Islet of Langerhans (tissue), 1 donor: Measurements from ENCODE around the gene PRDM7.
"Not testable (repeated sequence)": the region's sequence is repeated elsewhere in the genome, so short reads cannot be mapped to it uniquely, and the experiment has no call there.

Source experiments
- FAIRE-seq: peaks from one replicate; lab custom pipeline; 2011; peaks lifted over from hg19 to GRCh38; lab: Jason Lieb, UNC

PRDM7 gene

DNA sequence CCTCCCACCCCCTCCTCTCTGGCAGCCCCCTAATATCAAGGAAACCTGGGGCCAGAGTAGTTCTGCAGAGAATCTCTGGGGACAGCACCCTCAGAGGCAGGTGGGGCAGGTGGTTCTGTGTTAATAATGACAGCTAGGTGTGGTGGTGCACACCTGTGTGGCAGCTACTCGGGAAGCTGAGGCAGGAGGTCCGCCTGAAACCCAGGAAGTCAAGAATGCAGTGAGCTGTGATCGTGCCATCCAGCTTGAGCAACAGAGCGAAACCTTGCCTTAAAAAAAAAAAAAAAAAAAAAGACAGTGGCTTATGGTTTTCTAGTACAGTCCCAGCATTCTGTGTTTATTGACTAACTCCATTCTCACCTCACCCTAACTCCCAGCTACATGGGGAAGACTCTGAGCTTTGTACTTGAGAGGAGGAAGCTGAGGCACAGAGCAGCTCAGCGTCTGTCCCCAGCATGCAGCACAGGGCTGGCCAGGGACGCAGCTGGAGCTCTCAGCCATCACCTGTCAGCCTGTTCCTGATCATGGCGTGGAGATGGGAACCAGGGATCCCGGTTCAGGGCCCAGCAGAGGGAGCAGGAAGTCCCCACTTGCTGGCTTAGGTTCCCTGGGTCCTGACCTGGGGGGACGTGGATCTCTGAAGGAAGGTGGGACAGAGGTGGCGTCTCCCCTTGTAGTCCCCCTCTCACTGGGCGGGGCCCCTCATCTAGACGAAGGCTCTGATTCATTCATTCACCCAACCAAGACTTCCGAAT lies 64.0 kb downstream of the PRDM7 start:
- FAIRE-seq, result no peak

DNA sequence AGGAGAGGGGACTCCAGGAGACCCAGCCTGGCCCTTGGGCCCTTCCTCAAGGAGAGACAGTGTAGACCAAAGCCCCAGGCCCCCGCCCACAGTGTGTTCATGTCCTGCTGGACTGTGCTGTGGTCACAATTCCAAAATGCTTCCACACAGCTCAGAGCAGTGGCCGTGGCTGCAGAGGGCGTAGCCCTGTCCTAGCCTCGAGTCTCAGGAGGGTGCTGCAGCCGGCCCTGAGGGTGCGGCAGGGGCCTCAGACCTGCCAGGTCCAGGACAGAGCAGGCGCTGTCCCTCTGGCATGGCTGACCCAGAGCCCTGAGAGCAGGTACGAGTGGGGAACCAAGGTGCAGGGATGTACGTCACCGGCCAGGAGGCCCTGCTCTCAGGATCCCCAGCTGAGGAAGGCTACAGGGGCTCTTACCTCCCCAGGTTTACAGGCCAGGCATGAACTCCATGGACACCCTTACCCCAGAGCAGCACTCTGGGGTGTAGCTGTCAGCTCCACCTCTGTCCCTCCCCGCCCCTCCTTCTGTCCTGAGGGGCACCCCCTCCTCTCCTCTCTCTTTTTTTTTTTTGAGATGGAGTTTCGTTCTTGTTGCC lies 65.1 kb downstream of the PRDM7 start:
- FAIRE-seq, result no peak

DNA sequence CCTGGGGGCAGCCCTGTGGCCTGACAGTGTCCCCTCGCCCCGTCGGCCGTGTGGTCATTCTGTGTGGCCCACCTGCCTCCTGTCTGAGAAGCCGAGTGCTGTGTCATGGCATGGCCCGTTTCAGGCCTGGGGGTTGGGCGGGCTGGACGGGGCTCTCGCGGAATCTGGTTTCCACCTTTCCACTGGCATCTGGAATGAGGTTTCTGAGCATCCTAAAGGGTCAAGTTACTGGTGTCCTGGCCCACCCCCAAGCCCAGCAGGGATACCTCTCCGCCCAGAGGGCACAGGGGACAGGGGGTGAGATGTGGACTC lies 65.7 kb downstream of the PRDM7 start:
- no peak for FAIRE-seq

DNA sequence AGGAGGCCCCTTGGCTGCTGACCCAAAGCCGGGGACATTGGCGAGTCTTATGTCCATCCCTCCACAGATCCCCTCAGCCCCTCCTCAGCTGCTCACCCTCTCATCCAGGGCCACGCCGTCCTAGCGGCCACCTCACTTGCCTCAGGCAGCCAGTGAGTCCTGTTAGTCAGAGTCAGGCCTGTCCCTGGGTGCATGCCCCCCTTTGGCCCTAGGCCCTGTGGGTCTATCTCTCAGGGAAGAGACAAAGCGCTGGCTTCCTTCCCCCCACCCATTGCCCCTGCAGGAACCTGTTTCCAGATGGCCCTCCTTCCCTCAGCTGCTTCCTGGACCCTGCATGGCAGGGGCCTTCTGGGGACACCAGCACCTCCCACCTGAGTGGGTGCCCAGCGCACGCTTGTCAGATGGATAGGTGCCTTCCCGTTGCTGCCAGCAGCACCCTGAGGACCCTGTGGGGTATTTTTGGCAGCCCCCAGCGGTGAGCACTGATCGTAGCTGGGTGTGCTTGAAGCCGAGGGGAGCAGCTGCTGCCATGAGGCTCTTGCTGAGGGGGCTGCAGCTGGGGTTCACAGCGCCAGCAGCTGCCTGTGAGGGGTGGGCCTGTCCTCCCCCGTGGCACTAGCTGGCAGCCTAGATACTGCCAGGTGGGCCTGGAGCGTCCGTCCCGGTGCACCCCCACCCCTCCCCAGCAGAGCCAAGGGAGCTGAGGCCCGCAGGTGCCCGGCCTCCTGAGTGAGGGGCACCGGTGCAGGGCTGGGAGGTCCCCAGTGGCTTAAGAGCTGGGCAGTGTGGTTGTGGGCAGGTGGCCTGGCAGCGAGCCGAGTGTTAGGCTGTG lies 66.2 kb downstream of the PRDM7 start:
- no peak for FAIRE-seq

DNA sequence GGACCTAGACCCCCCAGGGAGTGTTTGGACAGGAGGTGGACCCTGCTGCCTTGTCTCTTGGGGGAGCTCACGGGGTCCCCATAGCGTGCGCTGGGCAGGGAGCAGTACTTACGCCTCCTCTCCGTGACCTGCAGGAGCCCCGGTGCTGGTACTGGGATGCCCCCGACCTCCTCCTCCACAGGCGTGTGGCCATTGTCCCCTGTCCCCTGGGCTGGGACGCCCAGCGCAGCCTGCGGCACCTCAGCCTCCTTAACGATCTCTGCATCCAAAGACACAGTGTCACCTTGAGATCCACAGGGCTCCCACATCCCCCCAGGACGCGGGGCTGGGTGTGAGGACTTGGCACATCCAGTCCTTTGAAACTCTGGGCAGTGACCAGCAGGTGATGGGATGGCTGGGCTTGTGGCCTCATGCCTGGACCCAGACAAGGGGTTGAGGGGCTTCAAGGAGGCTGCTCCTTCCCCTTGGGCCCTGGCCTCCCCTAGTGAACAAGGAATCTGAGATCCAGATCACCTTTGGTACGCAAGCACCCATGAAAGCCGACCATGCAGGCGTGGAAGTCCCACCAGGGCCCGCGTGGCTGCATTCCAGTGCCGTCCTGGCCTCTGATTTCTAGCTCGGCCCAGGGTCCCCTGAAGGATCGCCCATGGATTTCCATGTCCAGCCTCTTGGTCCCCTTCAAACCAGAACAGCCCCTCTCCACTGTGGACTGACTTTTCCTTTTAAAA lies 67.8 kb downstream of the PRDM7 start:
- no peak for FAIRE-seq

DNA sequence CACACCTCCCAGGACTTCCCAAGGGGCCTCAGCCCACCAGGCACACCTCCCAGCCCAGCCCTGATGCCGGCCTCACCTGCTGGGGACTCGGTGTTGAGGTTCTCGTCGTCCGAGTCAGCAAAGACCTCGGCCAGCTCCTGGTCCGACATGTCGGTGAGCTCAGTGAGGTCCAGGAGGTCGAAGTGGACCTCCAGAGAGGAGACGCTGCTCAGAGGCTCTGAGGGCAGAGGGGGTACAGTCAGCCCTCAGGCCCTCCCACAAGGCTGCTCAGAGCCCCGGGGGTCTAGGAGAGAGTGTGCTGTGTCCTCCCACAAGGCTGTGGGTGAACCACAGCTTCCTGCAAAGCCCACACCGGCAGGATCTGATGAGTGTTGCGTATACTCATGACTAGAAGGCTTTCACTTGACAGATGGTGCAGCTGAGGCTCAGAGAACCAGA lies 68.4 kb downstream of the PRDM7 start:
- no peak for FAIRE-seq

DNA sequence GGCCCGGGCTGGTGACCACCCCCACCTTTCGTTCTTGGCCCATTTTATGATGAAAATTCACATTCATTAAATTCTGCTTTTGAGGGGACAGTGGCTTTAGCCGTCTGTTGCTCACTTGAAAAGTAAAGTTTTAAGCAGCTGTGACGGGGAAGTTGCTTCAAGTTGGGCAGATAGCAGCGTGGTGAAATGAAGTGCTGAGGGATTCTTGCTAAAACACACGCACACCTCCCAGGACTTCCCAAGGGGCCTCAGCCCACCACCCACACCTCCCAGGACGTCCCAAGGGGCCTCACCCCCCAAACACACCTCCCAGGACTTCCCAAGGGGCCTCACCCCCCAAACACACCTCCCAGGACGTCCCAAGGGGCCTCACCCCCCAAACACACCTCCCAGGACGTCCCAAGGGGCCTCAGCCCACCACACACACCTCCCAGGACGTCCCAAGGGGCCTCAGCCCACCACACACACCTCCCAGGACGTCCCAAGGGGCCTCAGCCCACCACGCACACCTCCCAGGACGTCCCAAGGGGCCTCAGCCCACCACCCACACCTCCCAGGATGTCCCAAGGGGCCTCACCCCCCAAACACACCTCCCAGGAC lies 69.4 kb downstream of the PRDM7 start:
- not testable (repeated sequence) for FAIRE-seq

DNA sequence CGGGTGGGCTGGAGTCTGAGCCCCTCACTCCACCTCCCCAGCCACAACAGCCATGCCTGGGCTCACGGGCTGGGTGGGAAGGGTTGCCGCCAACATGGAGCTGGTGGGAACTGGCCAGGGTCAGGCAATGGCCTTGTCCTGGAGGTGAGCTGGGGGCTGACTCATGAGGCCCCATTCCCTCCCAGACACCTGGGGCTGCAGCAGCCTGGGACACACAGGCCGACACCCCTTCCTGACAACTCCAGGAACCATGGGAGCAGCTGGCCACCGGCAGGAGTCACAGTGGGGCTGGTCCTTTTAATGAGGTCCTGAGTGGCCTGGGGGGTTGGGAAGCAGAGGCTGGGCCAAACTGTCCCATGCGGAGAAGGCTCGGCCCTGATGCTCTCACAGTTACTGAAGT lies 70.1 kb downstream of the PRDM7 start:
- no peak for FAIRE-seq
